T-helper 2 cell treated with Interferon-gamma antibody and Interleukin-4, amounts not matched to agents 5 μg/mL and 100 μg/mL, for 36 hours (primary cell): ENCODE measurements around the gene CREB3L2.

Experiments
- DNase-seq: peaks from one replicate; pipeline ENCODE4 v3.0.0; 2021; ENCODE audit warnings: low spot score
- H3K27ac Mint-ChIP-seq: one replicate; pipeline ENCODE4 v1.8.0; 2021; ENCODE audit warnings: mild to moderate bottlenecking, mixed read lengths
- H3K27me3 Mint-ChIP-seq: one replicate; pipeline ENCODE4 v1.8.0; 2021; ENCODE audit warnings: low read depth, mixed read lengths
- H3K36me3 Mint-ChIP-seq: one replicate; pipeline ENCODE4 v1.8.0; 2021; ENCODE audit warnings: low read depth, mixed read lengths
- H3K4me1 Mint-ChIP-seq: one replicate; pipeline ENCODE4 v1.8.0; 2021; ENCODE audit warnings: low read depth, mixed read lengths
- H3K4me3 Mint-ChIP-seq: one replicate; pipeline ENCODE4 v1.8.0; 2022; ENCODE audit warnings: mild to moderate bottlenecking, moderate library complexity, mixed read lengths
- H3K9me3 Mint-ChIP-seq: one replicate; pipeline ENCODE4 v1.8.0; 2021; ENCODE audit warnings: mixed read lengths

The CREB3L2 gene

GRCh38 chr7:137904833-137905232 is 97.1 kb downstream of the CREB3L2 start:
- no peak for DNase-seq
- H3K27ac Mint-ChIP-seq = no peak overlapping the region
- peaks cover 1% of the 10 kb centered on the region for H3K4me1 Mint-ChIP-seq
- no peaks in the 10 kb centered on the region for H3K27me3 Mint-ChIP-seq
- no peaks in the 10 kb centered on the region for H3K9me3 Mint-ChIP-seq
- peaks cover 45% of the 10 kb centered on the region for H3K36me3 Mint-ChIP-seq
- no peak overlapping the region for H3K4me3 Mint-ChIP-seq

GRCh38 chr7:137903382-137904169 is 98.3 kb downstream of the CREB3L2 start:
- H3K27me3 Mint-ChIP-seq = no peaks in the 10 kb centered on the region
- no peaks in the 10 kb centered on the region for H3K9me3 Mint-ChIP-seq

GRCh38 chr7:137900137-137900536 is 101.7 kb downstream of the CREB3L2 start:
- Mint-ChIP-seq H3K4me3 (no peak overlapping the region), H3K4me1 (peaks cover 21% of the 10 kb centered on the region), H3K36me3 (peaks cover 41% of the 10 kb centered on the region), H3K27me3 (no peaks in the 10 kb centered on the region), H3K9me3 (no peaks in the 10 kb centered on the region), H3K27ac (no peak overlapping the region)
- DNase-seq = no peak

More at GRCh38 chr7:137903382-137904169, 98.3 kb downstream of the CREB3L2 start:
- Mint-ChIP-seq H3K4me3 (no peak overlapping the region), H3K4me1 (peaks cover 8% of the 10 kb centered on the region), H3K27ac (no peak overlapping the region), H3K36me3 (peaks cover 46% of the 10 kb centered on the region)
- DNase-seq = peak; percentile 57

- DNase-seq = peak; percentile 69
- H3K9me3 Mint-ChIP-seq = no peaks in the 10 kb centered on the region
- peak overlapping the region; percentile 60 for H3K27ac Mint-ChIP-seq
- H3K36me3 Mint-ChIP-seq = peaks cover 47% of the 10 kb centered on the region
- H3K4me3 Mint-ChIP-seq = peak overlapping the region; percentile 58
- peaks cover 21% of the 10 kb centered on the region for H3K4me1 Mint-ChIP-seq
- H3K27me3 Mint-ChIP-seq = no peaks in the 10 kb centered on the region
These were observed 102.8 kb downstream of the CREB3L2 start for GRCh38 chr7:137898839-137899721.

- peaks cover 52% of the 10 kb centered on the region for H3K36me3 Mint-ChIP-seq
- DNase-seq = peak; percentile 39
- H3K9me3 Mint-ChIP-seq = no peaks in the 10 kb centered on the region
- no peak overlapping the region for H3K4me3 Mint-ChIP-seq
- peak overlapping the region; percentile 21 for H3K27ac Mint-ChIP-seq
- peaks cover 24% of the 10 kb centered on the region for H3K4me1 Mint-ChIP-seq
- no peaks in the 10 kb centered on the region for H3K27me3 Mint-ChIP-seq
These were observed 106.3 kb downstream of the CREB3L2 start for GRCh38 chr7:137895301-137896221.

GRCh38 chr7:137893143-137893742 is 108.6 kb downstream of the CREB3L2 start:
- H3K36me3 Mint-ChIP-seq = peaks cover 48% of the 10 kb centered on the region
- DNase-seq = no peak
- peaks cover 15% of the 10 kb centered on the region for H3K4me1 Mint-ChIP-seq
- no peaks in the 10 kb centered on the region for H3K27me3 Mint-ChIP-seq
- H3K9me3 Mint-ChIP-seq = no peaks in the 10 kb centered on the region
- H3K27ac Mint-ChIP-seq = no peak overlapping the region
- no peak overlapping the region for H3K4me3 Mint-ChIP-seq

GRCh38 chr7:137891016-137891655 is 110.8 kb downstream of the CREB3L2 start:
- Mint-ChIP-seq H3K36me3 (peaks cover 37% of the 10 kb centered on the region), H3K4me1 (peaks cover 11% of the 10 kb centered on the region), H3K4me3 (no peak overlapping the region), H3K27me3 (no peaks in the 10 kb centered on the region), H3K27ac (no peak overlapping the region), H3K9me3 (no peaks in the 10 kb centered on the region)
- DNase-seq = no peak

GRCh38 chr7:137890449-137890921 is 111.4 kb downstream of the CREB3L2 start:
- DNase-seq = no peak
- Mint-ChIP-seq H3K4me3 (no peak overlapping the region), H3K36me3 (peaks cover 32% of the 10 kb centered on the region), H3K9me3 (no peaks in the 10 kb centered on the region), H3K27ac (no peak overlapping the region), H3K4me1 (peaks cover 6% of the 10 kb centered on the region), H3K27me3 (no peaks in the 10 kb centered on the region)

- peaks cover 23% of the 10 kb centered on the region for H3K36me3 Mint-ChIP-seq
- H3K27me3 Mint-ChIP-seq = no peaks in the 10 kb centered on the region
- peaks cover 2% of the 10 kb centered on the region for H3K4me1 Mint-ChIP-seq
- no peaks in the 10 kb centered on the region for H3K9me3 Mint-ChIP-seq
- no peak overlapping the region for H3K4me3 Mint-ChIP-seq
- no peak overlapping the region for H3K27ac Mint-ChIP-seq
- DNase-seq = no peak
These were observed 113.6 kb downstream of the CREB3L2 start for GRCh38 chr7:137888241-137888640.

GRCh38 chr7:137886746-137887145 is 115.1 kb downstream of the CREB3L2 start:
- H3K27ac Mint-ChIP-seq = no peak overlapping the region
- no peaks in the 10 kb centered on the region for H3K27me3 Mint-ChIP-seq
- peaks cover 25% of the 10 kb centered on the region for H3K36me3 Mint-ChIP-seq
- H3K9me3 Mint-ChIP-seq = no peaks in the 10 kb centered on the region
- H3K4me1 Mint-ChIP-seq = peaks cover 5% of the 10 kb centered on the region
- H3K4me3 Mint-ChIP-seq = no peak overlapping the region
- no peak for DNase-seq

- DNase-seq = no peak
- Mint-ChIP-seq H3K27ac (no peak overlapping the region), H3K27me3 (no peaks in the 10 kb centered on the region), H3K36me3 (peaks cover 28% of the 10 kb centered on the region), H3K4me1 (peaks cover 5% of the 10 kb centered on the region), H3K4me3 (no peak overlapping the region), H3K9me3 (no peaks in the 10 kb centered on the region)
These were observed 115.6 kb downstream of the CREB3L2 start for GRCh38 chr7:137886281-137886680.

- no peak for DNase-seq
- Mint-ChIP-seq H3K4me3 (no peak overlapping the region), H3K9me3 (no peaks in the 10 kb centered on the region), H3K36me3 (peaks cover 25% of the 10 kb centered on the region), H3K27ac (no peak overlapping the region), H3K4me1 (peaks cover 5% of the 10 kb centered on the region), H3K27me3 (no peaks in the 10 kb centered on the region)
These were observed 116.2 kb downstream of the CREB3L2 start for GRCh38 chr7:137885678-137886077.

GRCh38 chr7:137882806-137883205 is 119.1 kb downstream of the CREB3L2 start:
- Mint-ChIP-seq H3K4me3 (no peak overlapping the region), H3K4me1 (peaks cover 8% of the 10 kb centered on the region), H3K27ac (no peak overlapping the region), H3K36me3 (peaks cover 36% of the 10 kb centered on the region), H3K27me3 (no peaks in the 10 kb centered on the region), H3K9me3 (no peaks in the 10 kb centered on the region)
- no peak for DNase-seq
